Measurements from ENCODE around the gene SCG3. TPM values are rescaled to one million over a fixed set of nuclear protein-coding genes. Genes with fewer than 3 reads are reported as not detected.

SCG3 gene
- total RNA-seq = 0.13 TPM
- polyA plus RNA-seq (ENCODE audit: insufficient read depth, low read depth, low replicate concordance) = 0.11 TPM
- long read RNA-seq, donor 1 = 0 reads
- long read RNA-seq, donor 2 = 0 reads
- long read RNA-seq, donor 3 = 0 reads
- long read RNA-seq, donor 4 = 0 reads
- long read RNA-seq, donor 5 = 0 reads
- long read RNA-seq, donor 6 = 0 reads
- long read RNA-seq, donor 7 = 0 reads
- long read RNA-seq, donor 8 = 0 reads
- long read RNA-seq, donor 9 = 0 reads
- long read RNA-seq, donor 10 = 0 reads

DNA sequence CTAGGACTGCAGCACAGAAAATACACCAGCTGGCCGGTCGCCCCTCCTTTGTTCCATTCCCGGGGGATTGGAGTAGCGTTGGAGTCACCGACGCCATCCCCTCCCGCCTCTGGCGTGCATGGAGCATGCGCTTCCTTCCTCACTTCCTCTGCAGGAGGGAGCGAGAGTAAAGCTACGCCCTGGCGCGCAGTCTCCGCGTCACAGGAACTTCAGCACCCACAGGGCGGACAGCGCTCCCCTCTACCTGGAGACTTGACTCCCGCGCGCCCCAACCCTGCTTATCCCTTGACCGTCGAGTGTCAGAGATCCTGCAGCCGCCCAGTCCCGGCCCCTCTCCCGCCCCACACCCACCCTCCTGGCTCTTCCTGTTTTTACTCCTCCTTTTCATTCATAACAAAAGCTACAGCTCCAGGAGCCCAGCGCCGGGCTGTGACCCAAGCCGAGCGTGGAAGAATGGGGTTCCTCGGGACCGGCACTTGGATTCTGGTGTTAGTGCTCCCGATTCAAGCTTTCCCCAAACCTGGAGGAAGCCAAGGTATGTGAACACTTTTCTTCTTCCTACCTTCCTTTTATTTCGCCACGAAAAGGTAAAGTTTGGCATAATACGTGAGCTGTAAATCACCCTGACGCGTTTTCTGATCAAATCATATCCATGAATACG, at the start of gene SCG3:
SCG3 (plus strand) TSS at position 201 of the 661 bp plus-strand sequence; CDS start at position 454, 253 bp downstream.
- no peak for FAIRE-seq
- intact Hi-C loops (cut with DNase I) = no loop called here
- Histone ChIP-seq H3K4me3 (ENCODE audit: low read length in 3 of 3) (no peak within 1 kb of the TSS), H3K9ac (ENCODE audit: low read length in 3 of 3) (no peak within 1 kb of the TSS), H3K36me3 (ENCODE audit: control insufficient read depth in 2 of 3, insufficient read depth in 3 of 3, low read length in 3 of 3) (no peaks in the 10 kb centered on the region), H3K4me1 (ENCODE audit: control insufficient read depth in 2 of 3, insufficient read depth in 2 of 3, low read depth in 1 of 3, low read length in 3 of 3) (peaks cover 0 to 3% (median 0%) of the 10 kb centered on the region in 3 donors), H3K9me3 (ENCODE audit: control insufficient read depth in 2 of 3, insufficient read depth in 1 of 3, low read length in 3 of 3) (no peaks in the 10 kb centered on the region), H3K27me3 (ENCODE audit: control insufficient read depth, insufficient read depth, low read length) (no peaks in the 10 kb centered on the region), H3K27ac (ENCODE audit: low read depth in 2 of 2, low read length in 2 of 2) (no peak within 1 kb of the TSS)
- TF ChIP-seq, protein P1, sequence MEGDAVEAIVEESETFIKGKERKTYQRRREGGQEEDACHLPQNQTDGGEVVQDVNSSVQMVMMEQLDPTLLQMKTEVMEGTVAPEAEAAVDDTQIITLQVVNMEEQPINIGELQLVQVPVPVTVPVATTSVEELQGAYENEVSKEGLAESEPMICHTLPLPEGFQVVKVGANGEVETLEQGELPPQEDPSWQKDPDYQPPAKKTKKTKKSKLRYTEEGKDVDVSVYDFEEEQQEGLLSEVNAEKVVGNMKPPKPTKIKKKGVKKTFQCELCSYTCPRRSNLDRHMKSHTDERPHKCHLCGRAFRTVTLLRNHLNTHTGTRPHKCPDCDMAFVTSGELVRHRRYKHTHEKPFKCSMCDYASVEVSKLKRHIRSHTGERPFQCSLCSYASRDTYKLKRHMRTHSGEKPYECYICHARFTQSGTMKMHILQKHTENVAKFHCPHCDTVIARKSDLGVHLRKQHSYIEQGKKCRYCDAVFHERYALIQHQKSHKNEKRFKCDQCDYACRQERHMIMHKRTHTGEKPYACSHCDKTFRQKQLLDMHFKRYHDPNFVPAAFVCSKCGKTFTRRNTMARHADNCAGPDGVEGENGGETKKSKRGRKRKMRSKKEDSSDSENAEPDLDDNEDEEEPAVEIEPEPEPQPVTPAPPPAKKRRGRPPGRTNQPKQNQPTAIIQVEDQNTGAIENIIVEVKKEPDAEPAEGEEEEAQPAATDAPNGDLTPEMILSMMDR (IDR thresholded peaks at IDR 0.05; ENCODE audit: borderline replicate concordance, extremely low read depth, insufficient read depth) = no peak
- DNase-seq = peak; percentile 90 to 95 (median 93)

DNA sequence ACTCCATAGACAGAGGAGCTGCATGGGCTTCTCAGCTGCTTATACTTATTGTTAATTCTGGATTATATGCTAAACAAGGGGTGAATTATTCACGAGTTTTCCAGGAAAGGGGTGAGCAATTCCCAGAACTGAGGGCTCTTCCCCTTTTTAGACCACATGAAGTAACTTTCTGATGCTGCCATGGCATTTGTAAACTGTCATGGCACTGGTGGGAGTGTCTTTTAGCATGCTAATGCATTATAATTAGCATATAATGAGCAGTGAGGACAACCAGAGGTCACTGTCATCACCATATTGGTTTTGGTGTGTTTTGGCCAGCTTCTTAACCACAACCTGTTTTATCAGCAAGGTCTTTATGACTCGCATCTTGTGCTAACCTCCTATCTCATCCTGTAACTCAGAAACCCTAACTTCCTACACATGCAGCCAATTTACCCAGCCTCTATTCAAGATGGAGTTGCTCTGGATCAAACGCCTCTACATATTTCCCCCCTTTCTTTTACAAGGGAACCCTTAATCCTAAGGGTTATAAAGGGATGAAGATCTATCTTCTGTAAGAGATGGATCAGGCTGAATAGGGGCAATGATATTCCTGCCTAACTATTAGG, 46.6 kb upstream of the SCG3 start:
- no peak for FAIRE-seq
- no peaks in the 10 kb centered on the region for H3K4me1 ChIP-seq (ENCODE audit: control insufficient read depth in 2 of 3, insufficient read depth in 2 of 3, low read depth in 1 of 3, low read length in 3 of 3)

DNA sequence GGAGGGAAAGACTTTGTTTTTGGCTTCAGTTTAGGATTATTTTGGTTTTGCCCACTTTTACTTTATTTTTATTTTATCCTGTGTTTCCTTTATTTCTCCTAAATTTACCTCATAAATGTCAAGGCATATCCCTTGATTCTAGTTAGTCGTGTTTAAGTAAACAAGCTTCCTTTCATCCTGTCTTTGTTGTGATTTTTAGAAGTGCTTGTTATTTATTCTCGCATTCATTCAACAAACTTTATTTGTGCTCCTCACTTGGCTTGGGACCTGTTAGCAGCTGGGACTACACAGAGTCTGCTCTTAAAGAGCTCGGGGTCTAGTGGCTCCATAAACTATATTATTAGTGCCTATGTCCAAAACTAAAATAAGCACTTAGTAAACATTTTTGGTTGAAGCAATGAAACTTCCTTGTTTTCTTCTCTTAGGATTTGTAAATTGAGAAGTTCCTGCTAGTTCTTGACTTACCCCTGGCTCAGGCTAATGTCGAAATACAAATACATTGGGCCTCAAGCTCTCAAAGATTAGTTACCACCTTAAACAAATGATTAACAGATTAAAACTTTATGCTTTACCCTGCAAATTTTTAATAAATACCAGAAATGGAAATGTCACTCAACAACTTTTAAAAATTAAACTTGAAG, 39.7 kb upstream of the SCG3 start:
- FAIRE-seq = no peak
- intact Hi-C loops (cut with DNase I) = no loop called here
- peak overlapping the region in 1 of 2 donors; percentile 32 for H3K27ac ChIP-seq (ENCODE audit: low read depth in 2 of 2, low read length in 2 of 2)

More for the DNA sequence above, 46.6 kb upstream of the SCG3 start:
- Histone ChIP-seq H3K9ac (ENCODE audit: low read length in 3 of 3) (no peak overlapping the region), H3K9me3 (ENCODE audit: control insufficient read depth in 2 of 3, insufficient read depth in 1 of 3, low read length in 3 of 3) (no peaks in the 10 kb centered on the region), H3K27me3 (ENCODE audit: control insufficient read depth, insufficient read depth, low read length) (no peaks in the 10 kb centered on the region), H3K4me3 (ENCODE audit: low read length in 3 of 3) (no peak overlapping the region), H3K36me3 (ENCODE audit: control insufficient read depth in 2 of 3, insufficient read depth in 3 of 3, low read length in 3 of 3) (no peaks in the 10 kb centered on the region), H3K27ac (ENCODE audit: low read depth in 2 of 2, low read length in 2 of 2) (no peak overlapping the region)
- TF ChIP-seq, protein P1 (IDR thresholded peaks at IDR 0.05; ENCODE audit: borderline replicate concordance, extremely low read depth, insufficient read depth) = no peak
- intact Hi-C loops (cut with DNase I) = no loop called here
- DNase-seq = no peak

More for the DNA sequence above, 39.7 kb upstream of the SCG3 start:
- Histone ChIP-seq H3K4me3 (ENCODE audit: low read length in 3 of 3) (no peak overlapping the region), H3K36me3 (ENCODE audit: control insufficient read depth in 2 of 3, insufficient read depth in 3 of 3, low read length in 3 of 3) (no peaks in the 10 kb centered on the region), H3K4me1 (ENCODE audit: control insufficient read depth in 2 of 3, insufficient read depth in 2 of 3, low read depth in 1 of 3, low read length in 3 of 3) (no peaks in the 10 kb centered on the region), H3K9me3 (ENCODE audit: control insufficient read depth in 2 of 3, insufficient read depth in 1 of 3, low read length in 3 of 3) (no peaks in the 10 kb centered on the region), H3K27me3 (ENCODE audit: control insufficient read depth, insufficient read depth, low read length) (no peaks in the 10 kb centered on the region), H3K9ac (ENCODE audit: low read length in 3 of 3) (no peak overlapping the region)
- TF ChIP-seq, protein P1 (IDR thresholded peaks at IDR 0.05; ENCODE audit: borderline replicate concordance, extremely low read depth, insufficient read depth) = no peak
- DNase-seq = peak in 2 of 5 donors; percentile 11 to 66
